GM13976 (cell line): ENCODE data around the gene HIVEP2.

Experiments used
- DNase-seq: peaks from one replicate; pipeline ENCODE4 v3.0.0; 2012; ENCODE audit warnings: low spot score
- in situ Hi-C: fragments of 300-500 bp; cut with MboI; formaldehyde crosslinking; loops from one replicate; pipeline ENCODE4 v1.12.0; 2022; ENCODE audit warnings: low sequenced_read_pairs, mixed read lengths, inconsistent platforms; ENCODE audit not compliant: unreplicated experiment
- TF ChIP-seq, protein P1 (sequence below): IDR thresholded peaks from 2 replicates; pipeline ENCODE4 v1.5.1; 2012; ENCODE audit warnings: borderline replicate concordance, mild to moderate bottlenecking; ENCODE audit not compliant: insufficient read depth; ENCODE audit errors: extremely low read depth, missing control alignments, control extremely low read depth

Gene HIVEP2

GRCh38 chr6:142914369-142914768 lies 30.6 kb downstream of the HIVEP2 start:
- DNase-seq: no peak
- in situ Hi-C loops: no loop called here
- TF ChIP-seq, protein P1, sequence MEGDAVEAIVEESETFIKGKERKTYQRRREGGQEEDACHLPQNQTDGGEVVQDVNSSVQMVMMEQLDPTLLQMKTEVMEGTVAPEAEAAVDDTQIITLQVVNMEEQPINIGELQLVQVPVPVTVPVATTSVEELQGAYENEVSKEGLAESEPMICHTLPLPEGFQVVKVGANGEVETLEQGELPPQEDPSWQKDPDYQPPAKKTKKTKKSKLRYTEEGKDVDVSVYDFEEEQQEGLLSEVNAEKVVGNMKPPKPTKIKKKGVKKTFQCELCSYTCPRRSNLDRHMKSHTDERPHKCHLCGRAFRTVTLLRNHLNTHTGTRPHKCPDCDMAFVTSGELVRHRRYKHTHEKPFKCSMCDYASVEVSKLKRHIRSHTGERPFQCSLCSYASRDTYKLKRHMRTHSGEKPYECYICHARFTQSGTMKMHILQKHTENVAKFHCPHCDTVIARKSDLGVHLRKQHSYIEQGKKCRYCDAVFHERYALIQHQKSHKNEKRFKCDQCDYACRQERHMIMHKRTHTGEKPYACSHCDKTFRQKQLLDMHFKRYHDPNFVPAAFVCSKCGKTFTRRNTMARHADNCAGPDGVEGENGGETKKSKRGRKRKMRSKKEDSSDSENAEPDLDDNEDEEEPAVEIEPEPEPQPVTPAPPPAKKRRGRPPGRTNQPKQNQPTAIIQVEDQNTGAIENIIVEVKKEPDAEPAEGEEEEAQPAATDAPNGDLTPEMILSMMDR: no peak

GRCh38 chr6:142913511-142914047 lies 31.4 kb downstream of the HIVEP2 start:
- peak; percentile 63 for DNase-seq
- TF ChIP-seq, protein P1: peak; percentile 10
- in situ Hi-C loops: no loop called here

DNA sequence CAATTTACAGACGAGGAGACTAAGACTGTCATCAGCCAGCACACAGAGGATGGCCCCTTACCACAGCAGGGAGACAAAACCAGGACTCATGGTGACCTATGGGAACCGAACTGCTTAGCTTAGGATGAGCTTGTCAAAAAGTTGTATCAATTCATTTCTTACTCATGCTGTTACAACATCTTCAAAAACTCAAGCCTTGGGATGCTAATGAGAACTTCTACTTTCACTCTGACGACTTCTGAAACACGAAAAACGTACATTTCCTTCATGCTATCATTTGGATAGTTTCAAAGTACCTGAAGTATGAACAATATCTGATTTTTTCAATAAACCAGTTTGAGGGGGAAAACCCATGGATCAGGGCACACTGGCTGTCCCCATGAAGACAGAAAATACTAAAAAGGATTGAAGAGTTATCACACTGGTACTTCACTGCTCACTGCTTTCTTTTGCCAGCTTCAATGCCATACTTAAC lies 31.9 kb downstream of the HIVEP2 start:
- in situ Hi-C loops: no loop called here
- peak; percentile 52 for DNase-seq
- TF ChIP-seq, protein P1: no peak

- in situ Hi-C loops: no loop called here
- DNase-seq: no peak
- TF ChIP-seq, protein P1: no peak
Measured at GRCh38 chr6:142912125-142912524, 32.9 kb downstream of the HIVEP2 start.

DNA sequence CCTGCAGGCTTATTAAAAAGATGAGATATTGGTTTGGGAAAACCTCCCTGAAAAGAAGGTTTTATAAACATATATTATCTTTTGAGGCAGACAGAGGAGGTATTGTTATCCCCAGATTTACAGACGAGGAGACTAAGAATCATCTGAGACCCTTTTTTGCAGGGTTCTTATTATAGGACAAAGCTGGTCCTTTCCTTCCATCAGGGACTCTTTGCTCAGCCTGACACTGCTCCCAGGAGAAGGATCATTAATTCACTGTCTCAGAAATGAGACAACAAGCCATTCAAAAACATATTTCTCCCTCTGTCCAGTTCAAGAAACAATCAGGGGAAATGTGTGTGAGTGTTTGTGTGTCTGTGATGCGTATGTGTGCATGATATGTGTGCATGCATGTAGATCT lies 33.5 kb downstream of the HIVEP2 start:
- in situ Hi-C loops: no loop called here
- TF ChIP-seq, protein P1: no peak
- no peak for DNase-seq

- in situ Hi-C loops: no loop called here
- DNase-seq: no peak
- TF ChIP-seq, protein P1: no peak
Measured at GRCh38 chr6:142909686-142910085, 35.3 kb downstream of the HIVEP2 start.
